ENCODE results near the gene ASB7.

GRCh38 chr15:100635406-100636071 lies 33.1 kb downstream of the ASB7 start:
- TF ChIP-seq POLR2AphosphoS5 (IDR thresholded peaks at IDR 0.05; ENCODE audit: low read depth, low read length): no peak
- TF ChIP-seq, protein P1, sequence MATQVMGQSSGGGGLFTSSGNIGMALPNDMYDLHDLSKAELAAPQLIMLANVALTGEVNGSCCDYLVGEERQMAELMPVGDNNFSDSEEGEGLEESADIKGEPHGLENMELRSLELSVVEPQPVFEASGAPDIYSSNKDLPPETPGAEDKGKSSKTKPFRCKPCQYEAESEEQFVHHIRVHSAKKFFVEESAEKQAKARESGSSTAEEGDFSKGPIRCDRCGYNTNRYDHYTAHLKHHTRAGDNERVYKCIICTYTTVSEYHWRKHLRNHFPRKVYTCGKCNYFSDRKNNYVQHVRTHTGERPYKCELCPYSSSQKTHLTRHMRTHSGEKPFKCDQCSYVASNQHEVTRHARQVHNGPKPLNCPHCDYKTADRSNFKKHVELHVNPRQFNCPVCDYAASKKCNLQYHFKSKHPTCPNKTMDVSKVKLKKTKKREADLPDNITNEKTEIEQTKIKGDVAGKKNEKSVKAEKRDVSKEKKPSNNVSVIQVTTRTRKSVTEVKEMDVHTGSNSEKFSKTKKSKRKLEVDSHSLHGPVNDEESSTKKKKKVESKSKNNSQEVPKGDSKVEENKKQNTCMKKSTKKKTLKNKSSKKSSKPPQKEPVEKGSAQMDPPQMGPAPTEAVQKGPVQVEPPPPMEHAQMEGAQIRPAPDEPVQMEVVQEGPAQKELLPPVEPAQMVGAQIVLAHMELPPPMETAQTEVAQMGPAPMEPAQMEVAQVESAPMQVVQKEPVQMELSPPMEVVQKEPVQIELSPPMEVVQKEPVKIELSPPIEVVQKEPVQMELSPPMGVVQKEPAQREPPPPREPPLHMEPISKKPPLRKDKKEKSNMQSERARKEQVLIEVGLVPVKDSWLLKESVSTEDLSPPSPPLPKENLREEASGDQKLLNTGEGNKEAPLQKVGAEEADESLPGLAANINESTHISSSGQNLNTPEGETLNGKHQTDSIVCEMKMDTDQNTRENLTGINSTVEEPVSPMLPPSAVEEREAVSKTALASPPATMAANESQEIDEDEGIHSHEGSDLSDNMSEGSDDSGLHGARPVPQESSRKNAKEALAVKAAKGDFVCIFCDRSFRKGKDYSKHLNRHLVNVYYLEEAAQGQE (IDR thresholded peaks at IDR 0.05; ENCODE audit: insufficient read depth in 1 of 2, low read depth in 2 of 2, low read length in 2 of 2): no peak
